HG02884 (cell line): Measurements from ENCODE around the gene ATF4.
"Not testable (repeated sequence)": the region's sequence is repeated elsewhere in the genome, so short reads cannot be mapped to it uniquely, and the experiment has no call there.

Experiments used
- ATAC-seq: cut with Tn5 transposase; IDR thresholded peaks from one replicate; pipeline ENCODE4 v1.9.1; 2021; ENCODE audit warnings: mild to moderate bottlenecking, moderate library complexity; ENCODE audit not compliant: unreplicated experiment

The ATF4 gene

DNA sequence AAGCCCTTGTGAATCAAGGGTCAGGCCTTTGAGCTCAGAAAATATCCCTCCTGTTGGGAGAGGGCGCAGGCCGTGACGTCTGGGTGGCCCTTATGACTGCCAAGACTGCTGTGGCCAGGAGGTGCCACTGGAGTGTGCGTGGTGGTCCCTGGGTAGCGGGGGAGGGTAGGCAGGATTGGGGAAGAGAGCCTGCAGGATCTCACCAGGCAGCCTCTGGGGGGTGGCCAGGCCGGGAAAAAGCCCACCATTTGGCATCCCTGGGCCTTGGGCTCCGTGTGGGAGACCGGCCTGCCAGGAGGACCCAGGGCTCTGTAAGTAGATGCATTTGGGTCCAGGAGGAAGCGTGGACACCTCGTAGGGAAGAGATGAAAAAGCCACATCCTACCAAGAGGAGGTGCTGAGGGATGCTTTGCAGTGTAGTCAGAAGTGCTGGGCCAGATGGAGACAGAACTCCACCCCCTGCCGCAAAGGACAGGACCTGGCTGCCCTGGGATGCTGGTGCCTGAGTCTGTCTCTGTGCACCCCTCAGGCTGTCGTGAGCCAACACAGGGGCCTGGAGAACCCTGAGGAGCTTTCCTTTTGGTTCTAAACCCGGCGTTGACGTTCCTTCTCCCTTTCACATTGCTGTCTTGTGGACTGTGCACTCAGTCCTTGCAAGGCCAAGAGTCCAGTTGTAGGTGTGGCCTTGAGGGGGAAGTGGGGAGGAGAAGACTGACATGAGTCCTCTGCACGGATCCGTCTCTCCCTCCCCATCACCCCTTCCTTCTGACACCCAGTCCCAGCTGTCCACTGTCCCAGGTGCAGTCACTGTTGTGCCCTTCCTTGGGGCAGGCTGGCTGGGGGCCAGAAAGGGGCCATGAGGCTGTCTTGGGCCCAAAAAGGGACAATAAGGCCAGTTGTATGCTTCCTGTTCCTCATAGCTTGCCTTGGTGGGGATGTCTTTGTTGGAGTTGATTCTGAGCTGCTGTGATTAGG lies 31.0 kb upstream of the ATF4 start:
- ATAC-seq, result no peak

GRCh38 chr22:39490135-39490798 lies 30.1 kb upstream of the ATF4 start:
- peak; percentile 75 for ATAC-seq

- ATAC-seq, result no peak
Observed at GRCh38 chr22:39490966-39491680, 29.2 kb upstream of the ATF4 start.

DNA sequence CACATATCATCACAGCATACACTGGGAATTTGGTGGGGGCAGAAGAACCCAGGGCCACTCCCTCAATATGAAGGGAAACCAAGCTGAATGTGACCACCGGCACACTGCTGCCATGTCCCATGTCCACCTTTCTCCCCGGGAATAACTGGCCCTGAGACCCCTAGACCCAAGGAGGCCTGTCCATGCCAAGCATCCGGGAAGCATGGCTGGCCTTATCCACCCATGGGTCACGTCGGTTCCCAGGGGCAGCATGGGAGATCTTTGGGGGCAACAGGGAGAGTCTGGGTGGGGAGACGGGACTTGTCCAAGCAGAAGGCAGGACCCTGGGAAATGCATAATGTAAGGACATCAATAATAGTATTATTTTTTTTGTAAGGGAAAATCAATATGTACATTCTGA lies 28.7 kb upstream of the ATF4 start:
- ATAC-seq, result no peak

- ATAC-seq, result no peak
Observed at GRCh38 chr22:39492186-39492585, 28.2 kb upstream of the ATF4 start.

DNA sequence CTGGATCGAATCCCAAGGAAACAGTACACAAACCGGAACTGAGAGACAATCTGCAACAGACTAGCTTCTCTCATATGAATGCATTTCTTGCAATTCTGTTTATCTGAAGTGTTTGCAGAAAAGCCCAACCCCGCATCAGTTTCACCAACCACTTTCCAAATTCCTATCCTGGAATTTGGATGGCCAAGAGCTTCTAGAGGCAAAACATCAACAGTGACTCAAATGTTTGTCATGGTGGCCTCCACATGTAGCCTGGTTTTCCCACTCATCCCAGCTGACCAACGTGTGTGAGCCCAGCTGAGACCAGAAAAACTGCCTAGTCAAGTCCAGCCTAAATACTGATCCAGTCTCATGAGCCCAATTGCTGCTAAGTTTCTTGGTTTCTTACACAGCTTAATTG lies 26.6 kb upstream of the ATF4 start:
- no peak for ATAC-seq

GRCh38 chr22:39494471-39495120 lies 25.8 kb upstream of the ATF4 start:
- no peak for ATAC-seq

- no peak for ATAC-seq
Observed at GRCh38 chr22:39496131-39496838, 24.1 kb upstream of the ATF4 start.

DNA sequence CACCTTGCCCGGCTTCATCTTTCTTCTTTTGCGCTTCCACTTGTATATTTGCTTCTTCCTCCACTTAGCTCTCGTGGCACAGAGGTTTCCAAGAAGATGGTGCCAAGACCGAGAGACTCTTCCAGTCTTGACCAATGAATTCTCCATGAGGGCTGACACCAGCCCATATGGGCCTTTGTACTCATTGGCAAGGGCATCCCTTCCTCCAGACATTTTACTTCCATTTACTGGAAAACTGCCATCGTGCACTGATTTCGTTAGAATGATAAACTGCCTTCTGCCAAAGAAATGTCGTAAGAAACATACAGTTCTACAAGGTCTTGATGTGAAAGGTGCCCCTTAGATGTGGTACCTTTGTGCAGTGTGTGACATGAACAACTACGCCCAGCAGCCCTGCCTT lies 22.9 kb upstream of the ATF4 start:
- ATAC-seq, result no peak

GRCh38 chr22:39498368-39498767 lies 22.0 kb upstream of the ATF4 start:
- no peak for ATAC-seq

- no peak for ATAC-seq
Observed at GRCh38 chr22:39498802-39499201, 21.6 kb upstream of the ATF4 start.

GRCh38 chr22:39500101-39500500 lies 20.3 kb upstream of the ATF4 start:
- ATAC-seq, result no peak

DNA sequence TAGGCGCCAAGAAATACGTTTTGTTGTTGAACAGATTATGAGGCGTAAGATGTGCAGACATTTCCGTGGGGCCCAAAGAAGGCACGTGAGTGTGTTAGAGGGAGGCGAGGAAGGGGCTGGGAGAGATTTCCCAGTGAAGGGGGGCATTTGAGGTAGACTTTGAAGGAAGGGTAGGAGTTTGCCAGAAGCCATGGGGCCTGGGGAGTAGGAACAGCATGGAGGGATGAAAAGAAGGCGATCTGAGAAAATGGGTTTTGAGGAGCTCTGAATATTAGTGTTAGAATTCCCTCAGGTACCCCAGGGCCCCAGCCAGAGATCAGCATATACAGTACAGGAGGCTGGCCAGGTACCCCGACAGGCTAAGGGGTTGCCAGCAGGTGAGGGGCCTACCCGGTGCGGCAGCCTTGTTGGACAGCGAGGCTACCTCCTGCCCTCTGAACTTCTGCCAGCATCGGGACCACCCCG lies 18.7 kb upstream of the ATF4 start:
- ATAC-seq, result no peak

DNA sequence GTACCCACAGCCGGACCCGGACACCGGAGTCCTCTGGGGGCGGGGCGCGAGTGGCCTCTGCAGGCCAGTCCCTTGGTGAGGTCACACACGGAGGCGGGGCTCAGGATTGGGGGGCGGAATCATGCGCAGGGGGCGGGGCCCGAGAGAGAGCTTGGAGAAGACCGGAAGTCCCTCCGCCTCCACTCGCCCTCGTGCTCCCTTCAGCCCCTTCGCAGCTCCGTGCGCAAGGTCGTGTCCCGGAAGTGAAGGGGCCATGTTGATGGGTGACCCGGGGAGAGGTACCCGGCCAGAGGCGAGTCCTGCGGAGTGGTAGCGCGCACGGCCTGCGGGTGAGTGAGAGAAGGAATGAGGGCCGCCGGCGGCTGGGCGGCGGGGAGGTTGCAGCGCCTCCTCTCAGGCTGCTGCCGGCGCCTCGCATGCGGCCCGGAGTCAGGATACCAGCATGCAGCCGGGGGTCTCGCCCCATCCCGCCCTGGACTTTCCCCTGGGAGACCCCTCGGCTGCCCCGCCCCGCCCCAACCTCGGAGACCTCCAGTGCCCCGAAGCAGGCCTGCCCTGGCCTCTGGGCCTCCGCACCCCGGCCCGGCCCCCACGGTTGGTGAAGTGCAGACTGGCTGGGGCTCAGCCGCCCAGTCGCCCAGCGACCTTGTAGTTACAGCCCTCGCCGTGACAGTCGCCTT lies 18.1 kb upstream of the ATF4 start, which contains the start of gene MIEF1:
Gene MIEF1, plus strand, starts transcription at position 182 of the 680 bp plus-strand sequence. CDS start 9,005 bp downstream, outside the sequence.
- peak; percentile 85 for ATAC-seq

DNA sequence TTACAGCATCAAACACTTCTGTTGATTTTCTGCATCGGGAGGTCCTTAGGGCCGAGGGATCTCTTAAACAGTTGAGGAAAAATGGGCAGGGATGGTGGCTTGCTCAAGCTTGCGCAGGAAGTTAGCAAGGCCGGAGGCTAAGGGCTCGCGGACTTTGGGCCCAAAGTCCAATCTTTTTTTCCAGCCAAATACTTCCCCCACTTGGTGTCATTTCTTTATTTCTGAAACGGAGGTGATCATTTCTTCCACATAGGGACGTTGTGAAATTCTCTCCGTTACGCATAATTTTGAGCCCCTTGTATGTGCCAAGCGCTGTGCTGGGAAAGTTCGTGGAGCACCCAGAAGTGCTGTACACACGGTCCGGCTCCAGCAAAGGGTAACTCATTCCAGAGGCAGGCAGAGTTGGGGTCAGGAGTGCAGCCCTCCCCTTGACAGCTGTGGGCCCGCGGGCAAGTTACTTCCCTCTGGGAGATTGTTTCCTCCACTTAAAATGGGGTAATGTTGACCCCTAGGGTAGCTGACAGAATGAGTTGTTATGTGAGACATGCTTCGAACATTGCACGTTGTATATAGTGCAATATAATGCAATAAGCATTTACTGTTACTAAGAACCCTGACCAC lies 17.5 kb upstream of the ATF4 start:
- no peak for ATAC-seq

DNA sequence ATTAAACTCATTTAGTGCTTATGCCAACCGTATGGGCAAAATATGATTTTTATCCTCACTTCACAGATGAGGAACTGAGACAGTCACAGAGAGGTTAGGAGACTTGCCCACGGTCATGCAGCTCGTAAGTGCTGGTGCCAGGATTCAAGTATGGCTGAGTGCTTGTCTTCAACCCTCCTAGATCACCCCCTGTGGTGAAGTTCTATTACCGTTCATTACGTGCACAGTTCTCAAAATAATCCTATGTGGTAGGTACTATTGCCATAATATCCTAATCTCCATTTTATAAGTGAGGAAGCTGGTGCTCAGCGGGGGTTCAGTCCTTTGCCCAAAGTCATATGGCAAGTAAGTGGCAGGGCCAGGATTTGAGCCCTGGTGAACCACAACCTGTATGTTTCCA lies 16.7 kb upstream of the ATF4 start:
- no peak for ATAC-seq

- ATAC-seq, result no peak
Observed at GRCh38 chr22:39504071-39504470, 16.3 kb upstream of the ATF4 start.

DNA sequence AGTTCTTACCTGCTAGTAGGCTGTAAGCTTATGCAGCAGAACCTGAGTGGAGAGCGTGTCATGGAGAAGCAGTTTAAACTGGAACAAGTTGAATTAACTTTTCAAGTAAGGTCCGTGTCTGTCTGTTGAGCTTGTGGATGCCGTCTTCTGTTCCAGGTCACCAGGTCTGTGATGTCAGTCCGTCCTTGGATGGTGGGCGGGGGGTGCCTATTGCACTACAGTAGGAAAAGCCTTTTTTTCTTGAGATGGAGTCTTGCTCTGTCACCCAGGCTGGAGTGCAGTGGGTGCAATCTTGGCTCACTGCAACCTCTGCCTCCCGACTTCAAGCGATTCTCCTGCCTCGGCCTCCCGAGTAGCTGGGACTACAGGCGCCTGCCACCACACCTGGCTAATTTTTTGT lies 13.3 kb upstream of the ATF4 start:
- not testable (repeated sequence) for ATAC-seq

GRCh38 chr22:39508393-39508792 lies 12.0 kb upstream of the ATF4 start:
- no peak for ATAC-seq
